Measurements from ENCODE around the gene GAB3.

The GAB3 gene

GRCh38 chrX:154750301-154751202 lies at the start of gene GAB3:
Gene GAB3 (minus strand): TSS chrX:154751077. CDS start chrX:154751025, 52 bp downstream.
- DNase-seq = no peak

- DNase-seq = no peak
Measured at GRCh38 chrX:154799556-154800348, 48.9 kb upstream of the GAB3 start.

GRCh38 chrX:154797006-154797405 lies 46.1 kb upstream of the GAB3 start:
- no peak for DNase-seq

- no peak for DNase-seq
Measured at GRCh38 chrX:154795016-154795415, 44.1 kb upstream of the GAB3 start.

- DNase-seq = no peak
Measured at GRCh38 chrX:154793084-154793795, 42.4 kb upstream of the GAB3 start.

GRCh38 chrX:154791939-154792338 lies 41.1 kb upstream of the GAB3 start:
- DNase-seq = no peak

DNA sequence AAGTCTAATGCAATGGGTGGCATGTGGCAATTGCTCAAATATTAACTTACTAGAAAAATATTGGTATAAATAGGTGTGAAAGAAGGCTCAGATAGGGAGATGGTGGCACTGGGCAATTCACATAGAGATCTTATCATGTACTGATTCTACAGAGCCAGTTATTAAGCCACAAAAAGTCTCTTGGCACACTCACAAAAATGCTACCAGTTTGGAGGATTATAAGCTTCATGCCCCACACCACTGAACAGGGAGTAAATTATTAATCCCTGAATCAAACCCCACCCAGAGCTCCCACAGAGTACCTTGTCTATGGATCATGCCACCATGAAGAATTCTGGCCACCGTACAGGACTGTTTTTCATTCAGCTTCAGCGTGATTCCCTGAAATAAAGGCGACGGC lies 40.6 kb upstream of the GAB3 start:
- no peak for DNase-seq

DNA sequence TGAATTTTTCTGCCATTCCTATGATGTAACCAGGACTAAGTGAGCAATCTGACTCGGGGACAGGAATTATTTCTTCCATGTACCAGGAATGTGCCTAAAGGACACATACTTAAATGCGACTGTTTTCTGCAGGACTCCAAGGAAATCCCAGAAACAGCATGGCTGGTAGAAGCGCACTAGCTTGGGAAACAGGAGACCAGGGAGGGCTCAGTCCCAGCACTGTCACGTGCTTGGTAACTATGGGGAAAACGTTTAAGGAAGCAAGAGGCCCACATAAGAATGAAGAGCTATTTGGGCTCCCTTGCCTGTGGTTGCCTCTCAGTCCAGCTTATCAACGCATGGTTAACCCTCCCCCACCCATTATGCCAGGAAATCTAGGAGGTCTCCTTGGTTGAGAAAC lies 34.8 kb upstream of the GAB3 start:
- DNase-seq = no peak

DNA sequence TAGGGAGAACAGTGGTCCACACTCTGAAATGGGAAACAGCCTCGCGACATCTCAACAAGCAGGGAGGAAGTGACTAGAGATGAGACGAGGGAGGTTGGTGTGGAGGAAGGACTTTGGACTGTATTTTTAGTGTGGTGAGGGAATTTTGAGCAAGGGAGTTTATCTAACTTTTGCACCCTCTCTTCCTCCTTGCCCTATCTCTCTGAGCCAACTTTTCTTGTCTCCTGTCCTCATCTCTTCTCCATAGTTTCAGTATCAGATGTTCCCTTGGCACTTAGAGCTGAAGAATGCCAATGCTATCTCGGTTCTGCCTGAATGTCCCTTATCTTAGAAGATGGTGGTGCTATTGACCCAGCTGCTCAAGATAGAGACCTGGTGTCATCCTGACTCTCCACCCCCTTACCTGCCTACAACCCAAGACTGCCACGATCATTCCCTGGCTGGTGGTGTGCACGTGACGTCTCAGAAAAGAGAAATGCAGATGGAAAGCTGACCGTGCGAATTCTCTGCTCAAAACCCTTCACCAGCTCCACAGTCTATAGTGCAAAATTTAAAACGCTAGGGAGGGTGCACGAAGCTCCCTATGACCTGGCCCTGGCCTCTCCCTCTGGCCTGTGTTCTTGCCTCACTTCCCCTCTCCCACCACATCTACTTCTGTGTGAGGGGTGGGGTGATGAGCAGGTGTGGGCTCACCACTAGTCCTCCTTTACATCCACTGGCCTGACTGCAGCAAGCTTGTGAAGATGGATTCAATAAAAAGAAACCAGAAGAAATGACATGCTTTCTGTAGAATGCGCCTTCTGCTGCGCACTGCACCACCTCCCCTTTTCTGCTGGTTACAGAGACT lies 33.5 kb upstream of the GAB3 start:
- DNase-seq = no peak

- no peak for DNase-seq
Measured at GRCh38 chrX:154780968-154781367, 30.1 kb upstream of the GAB3 start.

- DNase-seq = no peak
Measured at GRCh38 chrX:154779261-154779660, 28.4 kb upstream of the GAB3 start.

DNA sequence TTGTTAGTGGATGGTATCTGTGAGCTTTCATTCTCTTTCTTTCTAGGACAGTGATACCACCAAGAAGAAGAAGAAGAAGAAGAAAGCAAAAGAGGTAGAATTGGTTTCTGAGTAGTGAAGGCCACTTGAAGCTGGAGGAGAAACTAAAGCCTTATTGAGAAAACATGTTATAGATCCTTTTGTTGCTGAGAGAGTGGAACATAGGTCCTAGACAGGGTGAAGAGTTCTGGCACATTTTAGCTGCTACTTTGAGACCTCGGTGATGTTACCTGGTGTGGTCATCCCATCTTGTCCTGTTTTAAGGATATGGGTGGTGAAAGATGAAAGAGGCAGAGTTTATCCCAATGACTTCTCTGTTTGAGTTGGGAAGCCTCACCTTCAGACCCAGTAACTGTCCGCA lies 25.9 kb upstream of the GAB3 start:
- DNase-seq = no peak

DNA sequence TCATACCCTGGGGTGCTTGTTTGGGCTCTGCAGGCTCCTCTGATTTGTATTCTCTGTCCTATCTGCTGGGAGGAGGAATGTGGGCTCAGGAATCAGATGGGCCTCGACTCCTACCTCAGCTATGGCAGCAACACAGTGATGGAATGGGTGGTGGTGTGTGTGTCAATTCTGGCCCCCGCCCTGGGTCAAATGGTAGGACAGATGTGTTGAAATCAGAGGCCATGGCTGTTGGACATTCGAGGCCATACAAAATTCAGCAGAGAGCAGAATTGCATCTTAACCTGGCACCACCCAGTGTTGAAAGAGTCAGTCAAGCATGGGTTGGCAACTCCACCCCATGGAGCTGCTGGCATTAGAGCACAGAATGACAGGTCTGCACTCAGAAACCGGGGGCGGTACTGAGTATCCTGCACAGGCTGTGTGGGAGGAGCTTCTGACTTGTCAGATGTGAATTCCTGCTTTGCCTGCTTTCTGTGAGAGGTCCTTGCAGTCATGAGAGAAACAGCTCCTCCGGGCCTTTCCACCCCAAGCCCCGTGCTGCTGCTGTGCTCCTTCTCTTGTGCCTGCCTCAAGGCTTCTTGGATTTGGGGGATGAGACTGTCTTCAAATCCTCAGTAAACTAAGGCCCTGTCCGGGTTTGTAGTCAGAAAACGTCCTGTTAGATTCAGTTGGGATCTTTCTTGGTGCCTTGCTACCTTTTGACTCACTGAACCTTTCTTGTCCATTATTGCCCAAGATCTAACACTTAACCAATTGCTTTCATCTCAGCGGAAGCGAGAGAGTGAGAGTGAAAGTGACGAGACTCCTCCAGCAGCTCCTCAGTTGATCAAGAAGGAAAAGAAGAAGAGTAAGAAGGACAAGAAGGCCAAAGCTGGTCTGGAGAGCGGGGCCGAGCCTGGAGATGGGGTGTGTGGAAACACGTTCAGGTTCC lies 24.8 kb upstream of the GAB3 start:
- DNase-seq = no peak

DNA sequence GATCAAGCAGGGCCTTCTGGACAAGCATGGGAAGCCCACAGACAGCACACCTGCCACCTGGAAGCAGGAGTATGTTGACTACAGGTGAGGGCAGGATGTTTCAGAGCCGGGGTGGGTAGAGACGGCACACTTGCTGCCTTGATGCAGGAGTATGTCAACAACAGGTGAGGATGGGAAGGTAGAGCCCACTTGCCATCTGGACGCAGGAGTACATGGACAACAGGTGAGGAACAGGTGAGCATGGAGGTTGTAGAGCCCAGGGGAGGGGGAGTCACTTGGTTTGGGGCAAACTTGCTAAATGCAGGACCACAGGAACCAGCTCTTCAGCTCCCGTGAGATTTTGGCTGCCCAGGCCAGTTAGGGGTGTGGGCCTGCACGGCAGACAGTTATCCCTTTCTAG lies 23.7 kb upstream of the GAB3 start:
- no peak for DNase-seq

- peak; percentile 12 for DNase-seq
Measured at GRCh38 chrX:154762537-154763296, 11.8 kb upstream of the GAB3 start, which contains the start of gene DKC1. Gene DKC1 (plus strand): TSS chrX:154762864. CDS start chrX:154762966, 102 bp downstream.

DNA sequence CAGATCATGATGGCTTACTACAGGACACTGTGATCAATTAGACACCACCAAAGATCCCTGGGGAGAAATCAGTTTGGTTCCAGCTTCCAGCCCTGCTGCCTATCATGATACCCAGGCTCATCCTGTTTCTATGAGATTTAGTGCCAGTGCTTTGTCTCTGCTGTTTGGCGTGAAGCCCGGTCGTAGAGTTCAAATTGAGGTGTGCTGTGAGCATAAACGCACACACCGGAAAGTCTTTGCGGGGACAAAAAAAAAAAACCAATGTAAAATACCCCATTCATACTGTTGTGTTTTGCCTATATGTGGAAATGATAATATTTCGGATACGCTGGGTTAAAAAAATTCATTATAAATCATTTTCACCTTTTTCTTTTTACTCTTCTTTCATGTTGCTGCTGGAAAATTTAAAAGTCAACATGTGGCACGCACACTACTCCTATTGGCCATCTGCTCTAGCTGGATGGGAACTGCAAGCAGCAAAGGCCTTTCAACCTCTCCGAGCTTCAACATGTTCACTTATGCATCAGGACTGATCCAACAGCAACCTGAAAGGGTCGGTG lies 11.2 kb upstream of the GAB3 start:
- DNase-seq = no peak

GRCh38 chrX:154758696-154759095 lies 7.8 kb upstream of the GAB3 start:
- DNase-seq = no peak

GRCh38 chrX:154751669-154752271 lies 893 bp upstream of the GAB3 start:
- DNase-seq = no peak

- DNase-seq = no peak
Measured at GRCh38 chrX:154751203-154751668, 359 bp upstream of the GAB3 start.
